ENCODE data around the gene FOXB1.

DNA sequence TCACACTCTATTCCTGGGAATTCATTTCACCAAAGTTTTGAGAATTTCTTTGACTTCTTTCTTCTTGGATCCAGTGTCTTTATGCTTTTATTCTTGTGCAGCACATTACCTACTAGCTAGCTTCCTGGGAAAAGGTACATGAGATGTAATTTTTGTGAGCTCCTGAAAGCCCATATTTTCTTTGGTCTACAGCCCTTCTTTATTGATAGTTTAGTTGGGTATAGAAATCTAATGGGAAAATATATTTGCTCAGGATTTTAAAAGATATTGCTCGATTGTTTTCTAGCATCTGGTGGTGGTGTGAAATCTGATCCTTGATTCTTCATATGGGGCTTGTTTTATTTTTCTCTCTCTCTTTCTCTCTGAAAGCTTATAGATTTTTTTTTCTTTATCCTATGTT, 45.8 kb downstream of the FOXB1 start:
- TF ChIP-seq, protein P1, sequence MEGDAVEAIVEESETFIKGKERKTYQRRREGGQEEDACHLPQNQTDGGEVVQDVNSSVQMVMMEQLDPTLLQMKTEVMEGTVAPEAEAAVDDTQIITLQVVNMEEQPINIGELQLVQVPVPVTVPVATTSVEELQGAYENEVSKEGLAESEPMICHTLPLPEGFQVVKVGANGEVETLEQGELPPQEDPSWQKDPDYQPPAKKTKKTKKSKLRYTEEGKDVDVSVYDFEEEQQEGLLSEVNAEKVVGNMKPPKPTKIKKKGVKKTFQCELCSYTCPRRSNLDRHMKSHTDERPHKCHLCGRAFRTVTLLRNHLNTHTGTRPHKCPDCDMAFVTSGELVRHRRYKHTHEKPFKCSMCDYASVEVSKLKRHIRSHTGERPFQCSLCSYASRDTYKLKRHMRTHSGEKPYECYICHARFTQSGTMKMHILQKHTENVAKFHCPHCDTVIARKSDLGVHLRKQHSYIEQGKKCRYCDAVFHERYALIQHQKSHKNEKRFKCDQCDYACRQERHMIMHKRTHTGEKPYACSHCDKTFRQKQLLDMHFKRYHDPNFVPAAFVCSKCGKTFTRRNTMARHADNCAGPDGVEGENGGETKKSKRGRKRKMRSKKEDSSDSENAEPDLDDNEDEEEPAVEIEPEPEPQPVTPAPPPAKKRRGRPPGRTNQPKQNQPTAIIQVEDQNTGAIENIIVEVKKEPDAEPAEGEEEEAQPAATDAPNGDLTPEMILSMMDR (IDR thresholded peaks at IDR 0.05): no peak
- no peak for TF ChIP-seq EP300 (IDR thresholded peaks at IDR 0.05)
- TF ChIP-seq POLR2AphosphoS5 (IDR thresholded peaks at IDR 0.05): no peak

Measured in stomach (tissue), 4 donors.